ENCODE data around the gene ARHGEF35.
"Not testable (repeated sequence)": the region's sequence is repeated elsewhere in the genome, so short reads cannot be mapped to it uniquely, and the experiment has no call there.

The ARHGEF35 gene

GRCh38 chr7:144218581-144218980 lies 22.9 kb upstream of the ARHGEF35 start:
- H3K9ac ChIP-seq (ENCODE audit: low read length in 5 of 5); H3K36me3 ChIP-seq (ENCODE audit: control insufficient read depth in 5 of 5, insufficient read depth in 5 of 5, low read length in 5 of 5); H3K9me3 ChIP-seq (ENCODE audit: control insufficient read depth in 5 of 5, low read length in 5 of 5); H3K27me3 ChIP-seq (ENCODE audit: control insufficient read depth in 5 of 5, insufficient read depth in 4 of 5, low read length in 5 of 5); H3K4me3 ChIP-seq (ENCODE audit: low read depth in 1 of 5, low read length in 5 of 5); H3K4me1 ChIP-seq (ENCODE audit: control insufficient read depth in 5 of 5, insufficient read depth in 5 of 5, low read length in 5 of 5); H3K27ac ChIP-seq (ENCODE audit: low read depth, low read length): not testable (repeated sequence)

DNA sequence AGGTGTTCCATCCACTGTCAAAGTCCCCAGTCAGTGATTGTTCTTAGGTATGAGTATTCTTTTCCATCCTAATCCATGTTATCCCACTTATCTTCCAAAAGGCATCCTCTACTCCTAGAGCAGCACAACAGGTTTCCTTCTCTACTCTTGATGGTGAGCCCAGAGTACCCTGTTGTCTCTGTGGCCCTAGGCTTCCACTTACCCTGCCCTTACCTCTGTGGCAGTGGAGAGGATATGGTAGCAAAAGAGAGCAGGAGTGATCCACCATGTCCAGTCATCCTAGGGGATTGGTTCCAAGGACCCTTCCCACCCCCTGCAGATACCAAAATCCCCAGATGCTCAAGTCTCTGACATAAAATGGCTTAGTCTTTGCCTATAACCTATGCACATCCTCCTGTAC lies 21.6 kb upstream of the ARHGEF35 start:
- not testable (repeated sequence) for H3K36me3 ChIP-seq (ENCODE audit: control insufficient read depth in 5 of 5, insufficient read depth in 5 of 5, low read length in 5 of 5); H3K9ac ChIP-seq (ENCODE audit: low read length in 5 of 5); H3K4me1 ChIP-seq (ENCODE audit: control insufficient read depth in 5 of 5, insufficient read depth in 5 of 5, low read length in 5 of 5); H3K27ac ChIP-seq (ENCODE audit: low read depth, low read length); H3K4me3 ChIP-seq (ENCODE audit: low read depth in 1 of 5, low read length in 5 of 5); H3K9me3 ChIP-seq (ENCODE audit: control insufficient read depth in 5 of 5, low read length in 5 of 5); H3K27me3 ChIP-seq (ENCODE audit: control insufficient read depth in 5 of 5, insufficient read depth in 4 of 5, low read length in 5 of 5)

GRCh38 chr7:144205306-144205705 lies 9.7 kb upstream of the ARHGEF35 start:
- H3K9me3 ChIP-seq (ENCODE audit: control insufficient read depth in 5 of 5, low read length in 5 of 5); H3K27ac ChIP-seq (ENCODE audit: low read depth, low read length); H3K36me3 ChIP-seq (ENCODE audit: control insufficient read depth in 5 of 5, insufficient read depth in 5 of 5, low read length in 5 of 5); H3K27me3 ChIP-seq (ENCODE audit: control insufficient read depth in 5 of 5, insufficient read depth in 4 of 5, low read length in 5 of 5); H3K9ac ChIP-seq (ENCODE audit: low read length in 5 of 5); H3K4me1 ChIP-seq (ENCODE audit: control insufficient read depth in 5 of 5, insufficient read depth in 5 of 5, low read length in 5 of 5); H3K4me3 ChIP-seq (ENCODE audit: low read depth in 1 of 5, low read length in 5 of 5): not testable (repeated sequence)

- not testable (repeated sequence) for H3K9me3 ChIP-seq (ENCODE audit: control insufficient read depth in 5 of 5, low read length in 5 of 5); H3K36me3 ChIP-seq (ENCODE audit: control insufficient read depth in 5 of 5, insufficient read depth in 5 of 5, low read length in 5 of 5); H3K4me1 ChIP-seq (ENCODE audit: control insufficient read depth in 5 of 5, insufficient read depth in 5 of 5, low read length in 5 of 5); H3K27me3 ChIP-seq (ENCODE audit: control insufficient read depth in 5 of 5, insufficient read depth in 4 of 5, low read length in 5 of 5); H3K4me3 ChIP-seq (ENCODE audit: low read depth in 1 of 5, low read length in 5 of 5); H3K9ac ChIP-seq (ENCODE audit: low read length in 5 of 5); H3K27ac ChIP-seq (ENCODE audit: low read depth, low read length)
Observed at GRCh38 chr7:144203086-144203485, 7.5 kb upstream of the ARHGEF35 start.

GRCh38 chr7:144201978-144202377 lies 6.3 kb upstream of the ARHGEF35 start:
- not testable (repeated sequence) for H3K27ac ChIP-seq (ENCODE audit: low read depth, low read length); H3K27me3 ChIP-seq (ENCODE audit: control insufficient read depth in 5 of 5, insufficient read depth in 4 of 5, low read length in 5 of 5)

DNA sequence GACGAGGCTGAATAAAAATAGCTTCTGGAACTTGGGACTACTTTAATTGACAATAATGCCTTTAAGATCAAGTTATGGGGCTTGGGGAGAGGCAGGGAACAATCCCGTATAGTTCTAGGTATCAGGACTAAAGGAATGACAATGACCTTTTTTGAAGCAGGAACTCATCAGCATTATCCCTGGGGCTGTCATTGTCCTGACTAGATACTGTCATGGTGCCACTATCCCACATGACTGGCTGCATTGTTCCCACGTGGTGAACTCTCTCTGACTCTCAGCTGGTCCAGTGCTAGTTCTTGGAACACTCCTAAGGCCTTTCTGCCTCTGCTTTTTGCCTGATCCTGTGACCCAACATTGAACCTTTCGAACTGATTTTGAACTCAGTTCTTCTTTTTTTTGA lies 3.3 kb upstream of the ARHGEF35 start:
- not testable (repeated sequence) for H3K4me3 ChIP-seq (ENCODE audit: low read depth in 1 of 5, low read length in 5 of 5); H3K4me1 ChIP-seq (ENCODE audit: control insufficient read depth in 5 of 5, insufficient read depth in 5 of 5, low read length in 5 of 5); H3K9ac ChIP-seq (ENCODE audit: low read length in 5 of 5); H3K36me3 ChIP-seq (ENCODE audit: control insufficient read depth in 5 of 5, insufficient read depth in 5 of 5, low read length in 5 of 5); H3K27me3 ChIP-seq (ENCODE audit: control insufficient read depth in 5 of 5, insufficient read depth in 4 of 5, low read length in 5 of 5); H3K27ac ChIP-seq (ENCODE audit: low read depth, low read length); H3K9me3 ChIP-seq (ENCODE audit: control insufficient read depth in 5 of 5, low read length in 5 of 5)

More at GRCh38 chr7:144201978-144202377, 6.3 kb upstream of the ARHGEF35 start:
- not testable (repeated sequence) for H3K9ac ChIP-seq (ENCODE audit: low read length in 5 of 5); H3K9me3 ChIP-seq (ENCODE audit: control insufficient read depth in 5 of 5, low read length in 5 of 5); H3K4me1 ChIP-seq (ENCODE audit: control insufficient read depth in 5 of 5, insufficient read depth in 5 of 5, low read length in 5 of 5); H3K4me3 ChIP-seq (ENCODE audit: low read depth in 1 of 5, low read length in 5 of 5); H3K36me3 ChIP-seq (ENCODE audit: control insufficient read depth in 5 of 5, insufficient read depth in 5 of 5, low read length in 5 of 5)

DNA sequence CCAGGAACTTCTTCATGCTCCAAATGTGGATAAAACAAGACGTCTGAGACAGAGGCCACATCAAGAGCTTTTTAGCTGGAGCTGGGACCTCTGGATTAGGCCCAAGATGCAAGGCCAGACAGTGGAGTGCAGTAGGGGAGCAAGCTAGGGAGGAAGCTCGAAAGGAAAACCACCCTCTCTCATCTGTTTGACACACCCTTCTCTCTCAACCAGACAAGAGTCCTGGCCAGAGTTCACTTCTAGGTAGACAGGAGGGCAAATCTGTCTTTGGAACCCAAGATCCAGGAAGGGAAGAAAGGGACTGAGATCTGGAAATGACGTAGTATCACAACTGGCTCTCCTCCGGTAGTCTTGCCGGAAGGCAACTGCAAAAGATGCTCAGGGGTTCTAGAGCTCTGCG lies 1.2 kb downstream of the ARHGEF35 start:
- not testable (repeated sequence) for H3K36me3 ChIP-seq (ENCODE audit: control insufficient read depth in 5 of 5, insufficient read depth in 5 of 5, low read length in 5 of 5); H3K9me3 ChIP-seq (ENCODE audit: control insufficient read depth in 5 of 5, low read length in 5 of 5); H3K27me3 ChIP-seq (ENCODE audit: control insufficient read depth in 5 of 5, insufficient read depth in 4 of 5, low read length in 5 of 5); H3K27ac ChIP-seq (ENCODE audit: low read depth, low read length); H3K4me3 ChIP-seq (ENCODE audit: low read depth in 1 of 5, low read length in 5 of 5); H3K9ac ChIP-seq (ENCODE audit: low read length in 5 of 5); H3K4me1 ChIP-seq (ENCODE audit: control insufficient read depth in 5 of 5, insufficient read depth in 5 of 5, low read length in 5 of 5)

GRCh38 chr7:144193782-144194181 lies 1.9 kb downstream of the ARHGEF35 start:
- not testable (repeated sequence) for H3K36me3 ChIP-seq (ENCODE audit: control insufficient read depth in 5 of 5, insufficient read depth in 5 of 5, low read length in 5 of 5); H3K9me3 ChIP-seq (ENCODE audit: control insufficient read depth in 5 of 5, low read length in 5 of 5); H3K4me3 ChIP-seq (ENCODE audit: low read depth in 1 of 5, low read length in 5 of 5); H3K27ac ChIP-seq (ENCODE audit: low read depth, low read length); H3K9ac ChIP-seq (ENCODE audit: low read length in 5 of 5); H3K4me1 ChIP-seq (ENCODE audit: control insufficient read depth in 5 of 5, insufficient read depth in 5 of 5, low read length in 5 of 5); H3K27me3 ChIP-seq (ENCODE audit: control insufficient read depth in 5 of 5, insufficient read depth in 4 of 5, low read length in 5 of 5)

DNA sequence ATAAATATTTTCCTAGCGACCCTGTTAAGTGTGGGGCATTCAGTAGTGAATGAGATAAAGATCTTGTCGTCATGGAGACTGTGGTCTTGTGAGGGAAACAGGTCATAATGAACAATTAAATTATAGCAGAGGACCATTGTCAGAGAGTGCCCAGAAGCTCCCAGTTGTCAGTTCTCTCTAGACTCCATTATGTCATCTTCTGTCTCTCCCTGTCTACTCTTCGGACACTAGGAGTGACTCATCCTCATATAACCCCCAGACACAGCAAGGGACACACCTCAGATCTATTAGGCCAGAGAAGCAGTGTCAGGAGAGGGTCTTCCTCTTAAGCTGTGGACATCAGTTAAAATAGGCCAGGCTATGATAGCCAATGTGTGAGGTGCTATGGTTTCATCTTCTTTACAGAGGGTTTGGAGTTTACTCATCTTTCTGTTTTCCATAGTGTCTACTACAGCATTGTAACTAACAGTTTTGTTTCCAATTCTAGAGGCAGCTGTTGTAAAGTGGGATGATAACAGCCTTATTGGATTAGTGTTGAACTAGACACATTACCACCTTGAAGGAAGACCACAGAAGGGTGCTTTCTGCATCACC lies 7.0 kb downstream of the ARHGEF35 start:
- H3K4me1 ChIP-seq (ENCODE audit: control insufficient read depth in 5 of 5, insufficient read depth in 5 of 5, low read length in 5 of 5); H3K9ac ChIP-seq (ENCODE audit: low read length in 5 of 5); H3K4me3 ChIP-seq (ENCODE audit: low read depth in 1 of 5, low read length in 5 of 5); H3K27ac ChIP-seq (ENCODE audit: low read depth, low read length); H3K9me3 ChIP-seq (ENCODE audit: control insufficient read depth in 5 of 5, low read length in 5 of 5); H3K27me3 ChIP-seq (ENCODE audit: control insufficient read depth in 5 of 5, insufficient read depth in 4 of 5, low read length in 5 of 5); H3K36me3 ChIP-seq (ENCODE audit: control insufficient read depth in 5 of 5, insufficient read depth in 5 of 5, low read length in 5 of 5): not testable (repeated sequence)

DNA sequence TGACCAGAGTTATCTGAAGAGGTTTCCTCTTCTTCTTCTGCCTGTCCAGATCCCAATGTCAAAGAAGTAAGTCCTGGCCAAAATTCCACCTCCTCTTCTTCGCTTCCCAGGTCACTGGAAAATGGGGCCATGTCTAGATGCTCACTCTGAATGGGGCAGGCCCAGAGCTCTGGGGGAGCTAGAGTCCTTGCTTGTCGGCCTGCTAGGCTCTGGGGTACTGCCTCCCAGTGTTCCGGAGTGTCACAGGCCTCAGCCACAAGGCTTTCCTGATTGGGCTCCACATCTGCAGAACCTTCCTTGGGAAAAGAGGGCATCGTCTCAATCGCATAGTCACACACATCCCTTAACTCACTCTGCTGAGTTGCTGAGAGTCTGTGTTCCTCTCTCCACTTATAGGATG lies 7.8 kb downstream of the ARHGEF35 start:
- H3K4me1 ChIP-seq (ENCODE audit: control insufficient read depth in 5 of 5, insufficient read depth in 5 of 5, low read length in 5 of 5); H3K9ac ChIP-seq (ENCODE audit: low read length in 5 of 5); H3K27me3 ChIP-seq (ENCODE audit: control insufficient read depth in 5 of 5, insufficient read depth in 4 of 5, low read length in 5 of 5); H3K27ac ChIP-seq (ENCODE audit: low read depth, low read length); H3K9me3 ChIP-seq (ENCODE audit: control insufficient read depth in 5 of 5, low read length in 5 of 5); H3K36me3 ChIP-seq (ENCODE audit: control insufficient read depth in 5 of 5, insufficient read depth in 5 of 5, low read length in 5 of 5); H3K4me3 ChIP-seq (ENCODE audit: low read depth in 1 of 5, low read length in 5 of 5): not testable (repeated sequence)

GRCh38 chr7:144183166-144183565 lies 12.5 kb downstream of the ARHGEF35 start, which contains the start of gene CTAGE4:
Gene CTAGE4, plus strand, starts transcription at chr7:144183466. Its CDS starts 38 bp downstream, at chr7:144183504.
- H3K9me3 ChIP-seq (ENCODE audit: control insufficient read depth in 5 of 5, low read length in 5 of 5); H3K27me3 ChIP-seq (ENCODE audit: control insufficient read depth in 5 of 5, insufficient read depth in 4 of 5, low read length in 5 of 5): not testable (repeated sequence)

More at GRCh38 chr7:144183166-144183565, 12.5 kb downstream of the ARHGEF35 start, which contains the start of gene CTAGE4:
- not testable (repeated sequence) for H3K4me3 ChIP-seq (ENCODE audit: low read depth in 1 of 5, low read length in 5 of 5); H3K27ac ChIP-seq (ENCODE audit: low read depth, low read length); H3K9ac ChIP-seq (ENCODE audit: low read length in 5 of 5); H3K4me1 ChIP-seq (ENCODE audit: control insufficient read depth in 5 of 5, insufficient read depth in 5 of 5, low read length in 5 of 5); H3K36me3 ChIP-seq (ENCODE audit: control insufficient read depth in 5 of 5, insufficient read depth in 5 of 5, low read length in 5 of 5)
